Body of pancreas (tissue), 4 donors: ENCODE results near the gene ELL. TPM values are rescaled to one million over a fixed set of nuclear protein-coding genes. Genes with fewer than 3 reads are reported as not detected.

Source experiments
- ATAC-seq: fragments of 150-250 bp; one replicate; pipeline ENCODE4 v1.9.1; 2016
- DNase-seq, 4 donors: peaks; one replicate each; pipeline ENCODE4 v3.0.0-alpha.2; 2019
- H3K27ac ChIP-seq, 4 donors: fragments of 200-600 bp; sonication (generic); 1 replicate in 3 of 4; 2 replicates in 1 of 4; pipeline versions ENCODE4 v1.5.1 to v1.6.1; 2016 to 2019; ENCODE audit warnings: mild to moderate bottlenecking in 1 of 4, mixed read lengths in 1 of 4, moderate library complexity in 1 of 4
- H3K27me3 ChIP-seq, 2 donors: fragments of 200-600 bp; sonication (generic); one replicate each; pipeline ENCODE4 v1.6.0; 2016; ENCODE audit warnings: mild to moderate bottlenecking in 1 of 2
- H3K36me3 ChIP-seq, 2 donors: fragments of 200-600 bp; sonication (generic); replicated peaks in 1 of 2; 2 replicates each; pipeline ENCODE4 v1.5.1; 2016; ENCODE audit warnings: low read depth in 2 of 2; ENCODE audit not compliant: insufficient read depth in 1 of 2
- H3K4me1 ChIP-seq: fragments of 200-600 bp; sonication (generic); one replicate; pipeline ENCODE4 v1.6.0; 2016
- H3K4me3 ChIP-seq, 2 donors: fragments of 200-600 bp; sonication (generic); 1 replicate in 1 of 2; 2 replicates in 1 of 2; pipeline ENCODE4 v1.5.1; 2016 to 2019
- H3K9me3 ChIP-seq, 3 donors: fragments of 200-600 bp; sonication (generic); 1 replicate in 2 of 3; 2 replicates in 1 of 3; pipeline ENCODE4 v1.5.1; 2016
- CTCF ChIP-seq, 7 experiments: fragments of 450-650 bp in 4 of 7; fragments of 200-600 bp in 3 of 7; sonication (generic) in 3 of 7; IDR thresholded peaks; one replicate each; pipeline ENCODE4 v1.5.1; 2016 to 2019; ENCODE audit warnings: antibody characterized with exemption in 7 of 7
- POLR2A ChIP-seq, 3 donors: fragments of 450-650 bp; IDR thresholded peaks; one replicate each; pipeline ENCODE4 v1.6.1; 2016; ENCODE audit warnings: antibody characterized with exemption in 3 of 3, mild to moderate bottlenecking in 2 of 3
- WGBS, 2 donors: methylation state at CpG; one replicate each; pipeline ENCODE4 v1.1.5; 2017; 5-methylcytosine and 5-hydroxymethylcytosine counted together
- intact Hi-C: fragments of 100-400 bp; cut with DNase I; formaldehyde crosslinking; loops from one replicate; pipeline ENCODE4 v1.15.1; 2023
- total RNA-seq, 2 donors: library from RNA; depleted of rRNA; stranded (reverse); fragments of >200 nt; gene quantifications; one replicate each; pipeline ENCODE4 v1.1.0, GENCODE V29; 2016

The ELL gene
- total RNA-seq, 2 donors from 2014 or later, result 12.5 to 14.2 TPM

- intact Hi-C loops, result no loop called here
- Histone ChIP-seq H3K4me3 (peak overlapping the region in 1 of 2 donors; percentile 92), H3K27ac (peak overlapping the region; percentile 94 to 98 (median 94)), H3K36me3 (no peaks in the 10 kb centered on the region), H3K4me1 (peaks cover 28% of the 10 kb centered on the region), H3K9me3 (no peaks in the 10 kb centered on the region), H3K27me3 (no peaks in the 10 kb centered on the region)
- TF ChIP-seq POLR2A (IDR thresholded peaks at IDR 0.05) (peak in 1 of 3 donors; percentile 1), CTCF (IDR thresholded peaks at IDR 0.05) (peak in 3 of 7 experiments; percentile 21 to 50 (median 44))
- DNase-seq (peak; percentile 100), ATAC-seq (peak; percentile 89)
- WGBS, 2 donors, result 2 to 3% methylated on average over 8 to 43 of the region's 51 CpGs
Observed at GRCh38 chr19:18522124-18522861, 423 bp upstream of the ELL start.

DNA sequence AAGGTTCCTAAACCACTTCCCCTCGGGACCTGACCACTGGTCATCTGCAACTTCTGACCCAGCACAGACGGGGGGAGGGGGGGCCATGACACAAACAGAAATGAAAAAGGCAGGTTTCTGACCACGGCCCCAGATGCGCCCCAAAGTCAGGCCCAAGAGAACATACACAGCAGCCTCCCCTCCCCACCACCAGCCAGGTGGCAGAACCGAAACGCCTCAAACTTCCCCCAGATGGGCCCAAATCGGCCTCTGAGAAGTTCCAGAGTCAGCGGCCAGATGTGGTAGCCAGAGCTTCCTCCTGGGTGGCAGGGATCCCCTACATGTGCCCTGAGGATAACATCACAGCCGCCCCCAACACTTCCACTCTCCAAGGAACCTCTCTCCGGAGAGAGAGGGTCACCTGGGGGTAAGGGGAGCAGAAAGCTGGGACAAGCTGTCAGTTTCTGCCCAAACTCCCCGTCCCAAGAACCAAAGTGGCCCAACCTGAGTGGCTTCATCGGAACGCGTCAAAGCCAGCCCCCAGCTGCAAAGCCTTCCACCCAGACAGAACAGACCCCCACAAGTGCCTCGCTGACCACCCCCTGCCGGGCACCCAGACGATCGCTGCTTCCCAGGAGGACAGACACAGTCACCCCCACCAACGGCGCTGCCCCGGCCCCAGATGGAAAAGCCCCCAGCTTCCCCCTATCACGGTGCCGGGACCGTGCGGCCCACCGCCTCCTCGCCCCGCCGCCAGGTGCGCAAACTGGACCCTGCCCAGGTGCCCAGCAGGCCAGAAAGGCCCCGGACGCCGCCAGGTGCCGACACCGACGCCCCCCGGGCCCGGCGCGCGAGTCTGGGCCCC is 800 bp downstream of the ELL start:
- WGBS, 2 donors, result 0% methylated on average over 6 to 41 of the region's 41 CpGs

DNA sequence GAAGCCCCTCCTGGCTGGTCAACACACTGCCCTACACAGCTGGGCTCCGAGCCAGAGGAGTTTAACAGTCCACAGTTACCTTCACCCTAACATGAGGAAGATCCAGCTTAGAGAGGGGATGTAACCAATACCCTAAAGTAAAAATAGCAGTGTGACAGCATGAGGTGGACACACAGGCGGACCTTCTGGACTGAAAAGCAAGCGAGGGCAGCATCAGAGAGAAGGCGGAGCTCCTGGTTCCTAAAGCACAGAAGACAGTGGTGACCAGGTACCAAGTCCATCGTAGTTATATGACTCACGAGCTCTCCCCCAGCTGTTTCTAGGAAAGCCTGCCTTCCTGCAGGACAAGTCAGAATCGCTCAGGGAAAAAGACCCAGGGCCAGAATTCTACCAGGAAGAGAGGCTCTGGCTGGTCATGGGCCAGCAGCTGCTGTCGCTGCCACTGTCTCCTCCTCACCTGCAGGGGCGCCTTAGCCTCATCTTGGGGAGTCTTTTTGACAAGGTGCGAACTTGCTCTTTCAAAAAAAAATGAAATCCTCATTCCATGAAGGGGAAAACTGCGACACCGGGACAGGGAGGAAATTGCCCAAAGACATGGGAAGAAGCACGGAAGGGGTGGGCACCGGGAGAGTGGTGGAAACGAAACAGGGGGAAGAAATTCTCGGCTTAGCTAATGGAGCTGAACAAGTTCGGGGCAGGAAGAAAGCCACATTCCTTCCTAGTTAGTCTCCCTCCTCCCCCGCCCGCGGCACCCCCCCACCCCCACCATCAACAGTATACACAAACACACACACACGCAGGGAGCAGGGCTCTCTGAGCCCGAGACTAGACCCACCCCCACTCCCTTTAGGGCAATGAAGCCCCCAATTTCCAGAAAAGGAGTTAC is 1.7 kb downstream of the ELL start:
- H3K36me3 ChIP-seq, result no peaks in the 10 kb centered on the region
- H3K4me1 ChIP-seq, result peaks cover 47% of the 10 kb centered on the region
- H3K27me3 ChIP-seq, result no peaks in the 10 kb centered on the region
- H3K27ac ChIP-seq, result peak overlapping the region; percentile 94 to 98 (median 94)
- intact Hi-C loops, result no loop called here
- no peaks in the 10 kb centered on the region for H3K9me3 ChIP-seq
- peak; percentile 33 for ATAC-seq
- peak; percentile 83 to 89 (median 88) for DNase-seq
- 9 to 11% methylated on average over 16 to 22 of the region's 22 CpGs for WGBS, 2 donors
- peak; percentile 33 to 89 (median 77) for TF ChIP-seq CTCF (IDR thresholded peaks at IDR 0.05)
- TF ChIP-seq POLR2A (IDR thresholded peaks at IDR 0.05), result peak in 2 of 3 donors; percentile 39 to 40
- H3K4me3 ChIP-seq, result peak overlapping the region; percentile 71 to 92

More for the DNA sequence above, 800 bp downstream of the ELL start:
- intact Hi-C loops, result no loop called here
- peak overlapping the region; percentile 94 to 98 (median 94) for H3K27ac ChIP-seq
- H3K9me3 ChIP-seq, result no peaks in the 10 kb centered on the region
- ATAC-seq, result no peak
- peak in 3 of 4 donors; percentile 40 to 47 (median 41) for DNase-seq
- H3K4me3 ChIP-seq, result peak overlapping the region; percentile 71 to 92
- H3K27me3 ChIP-seq, result no peaks in the 10 kb centered on the region
- peak in 1 of 7 experiments; percentile 3 for TF ChIP-seq CTCF (IDR thresholded peaks at IDR 0.05)
- TF ChIP-seq POLR2A (IDR thresholded peaks at IDR 0.05), result no peak
- H3K4me1 ChIP-seq, result peaks cover 38% of the 10 kb centered on the region
- no peaks in the 10 kb centered on the region for H3K36me3 ChIP-seq

GRCh38 chr19:18518639-18519038 is 3.2 kb downstream of the ELL start:
- WGBS, 2 donors, result 89 to 93% methylated on average over 9 of the region's 9 CpGs
- DNase-seq (no peak), ATAC-seq (no peak)
- intact Hi-C loops, result no loop called here
- TF ChIP-seq POLR2A (IDR thresholded peaks at IDR 0.05) (no peak), CTCF (IDR thresholded peaks at IDR 0.05) (no peak)
- peak overlapping the region in 1 of 4 donors; percentile 95 for H3K27ac ChIP-seq
- no peaks in the 10 kb centered on the region for H3K36me3 ChIP-seq
- no peak overlapping the region for H3K4me3 ChIP-seq
- H3K27me3 ChIP-seq, result no peaks in the 10 kb centered on the region
- no peaks in the 10 kb centered on the region for H3K9me3 ChIP-seq
- H3K4me1 ChIP-seq, result peaks cover 56% of the 10 kb centered on the region
